Liver (tissue), 3 donors: Measurements from ENCODE around the gene ARHGAP12.

Source experiments
- FOXA2 ChIP-seq: IDR thresholded peaks from 2 replicates; pipeline ENCODE4 v1.6.1; 2016; ENCODE audit warnings: antibody characterized with exemption
- GABPA ChIP-seq, 2 donors: IDR thresholded peaks in 1 of 2; conservative IDR thresholded peaks in 1 of 2; 2 replicates each; pipeline ENCODE4 v1.6.1; 2016; ENCODE audit warnings: antibody characterized with exemption in 2 of 2, mild to moderate bottlenecking in 1 of 2, moderate library complexity in 1 of 2
- HNF4A ChIP-seq, 2 donors: conservative IDR thresholded peaks; 2 replicates each; pipeline ENCODE4 v1.6.1; 2016; ENCODE audit warnings: antibody characterized with exemption in 2 of 2, mild to moderate bottlenecking in 2 of 2
- JUND ChIP-seq, 2 donors: IDR thresholded peaks; 2 replicates each; pipeline ENCODE4 v1.6.1; 2016; ENCODE audit warnings: antibody characterized with exemption in 2 of 2
- RAD21 ChIP-seq, 2 donors: IDR thresholded peaks; 2 replicates each; pipeline ENCODE4 v1.6.1; 2016; ENCODE audit warnings: antibody characterized with exemption in 2 of 2, mild to moderate bottlenecking in 2 of 2
- SP1 ChIP-seq: IDR thresholded peaks from 2 replicates; pipeline ENCODE4 v1.6.1; 2018; ENCODE audit warnings: antibody characterized with exemption, mild to moderate bottlenecking
- TAF1 ChIP-seq: conservative IDR thresholded peaks from 2 replicates; pipeline ENCODE4 v1.6.1; 2016; ENCODE audit warnings: antibody characterized with exemption, mild to moderate bottlenecking
- YY1 ChIP-seq: IDR thresholded peaks from 2 replicates; pipeline ENCODE4 v1.6.1; 2016; ENCODE audit warnings: antibody characterized with exemption, mild to moderate bottlenecking
- TF ChIP-seq, protein P1 (sequence below): IDR thresholded peaks from 2 replicates; pipeline ENCODE4 v1.6.1; 2016; ENCODE audit warnings: antibody characterized with exemption
- TF ChIP-seq, protein P2 (sequence below): fragments of 150-350 bp; IDR thresholded peaks from 2 replicates; pipeline ENCODE4 v1.5.1; 2017; ENCODE audit warnings: improper control_type of control experiment, low read depth, low read length; ENCODE audit not compliant: missing input control
- TF ChIP-seq, protein P3 (sequence below): IDR thresholded peaks from 2 replicates; pipeline ENCODE4 v1.6.1; 2016; ENCODE audit warnings: antibody characterized with exemption, mild to moderate bottlenecking
- TF ChIP-seq, protein P4 (sequence below): IDR thresholded peaks from 2 replicates; pipeline ENCODE4 v1.6.1; 2016; ENCODE audit warnings: antibody characterized with exemption
- donor health status: healthy.
- donor health status: healthy.

DNA sequence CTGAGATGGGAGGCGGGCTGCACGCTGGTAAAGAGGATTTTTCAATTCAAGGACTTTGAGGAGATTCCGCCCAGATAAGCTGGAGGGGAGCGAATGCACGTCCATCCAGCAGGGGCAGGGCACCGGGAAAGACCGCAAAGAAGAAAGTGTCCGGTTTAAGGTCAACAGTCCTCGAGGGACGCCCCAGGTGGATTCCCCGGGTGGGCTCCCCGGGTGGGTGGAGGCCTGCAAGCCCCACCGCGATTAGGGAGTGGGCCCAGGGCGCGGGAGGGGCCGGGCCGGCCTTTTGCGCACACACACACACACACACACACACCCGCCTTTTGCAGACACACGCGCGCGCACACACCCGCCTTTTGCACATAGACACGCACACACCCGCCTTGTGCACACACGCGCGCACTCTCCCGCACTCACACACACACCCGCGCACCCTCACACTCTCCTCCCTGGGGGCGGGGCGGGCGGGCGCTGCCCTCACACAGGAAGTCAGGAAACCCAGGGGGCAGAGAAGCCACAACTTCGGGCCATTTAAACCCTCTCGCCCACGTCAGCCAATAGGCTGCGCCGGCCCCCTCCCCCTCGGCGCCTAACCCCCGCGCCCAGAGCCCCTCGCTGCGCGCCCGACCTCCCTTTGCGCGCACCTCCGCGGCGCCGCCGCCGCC is 615 bp downstream of the ARHGAP12 start:
- TF ChIP-seq, protein P1, sequence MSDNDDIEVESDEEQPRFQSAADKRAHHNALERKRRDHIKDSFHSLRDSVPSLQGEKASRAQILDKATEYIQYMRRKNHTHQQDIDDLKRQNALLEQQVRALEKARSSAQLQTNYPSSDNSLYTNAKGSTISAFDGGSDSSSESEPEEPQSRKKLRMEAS = no peak
- peak in 1 of 2 donors; percentile 2 for TF ChIP-seq RAD21 (IDR thresholded peaks at IDR 0.05)
- TF ChIP-seq, protein P2, sequence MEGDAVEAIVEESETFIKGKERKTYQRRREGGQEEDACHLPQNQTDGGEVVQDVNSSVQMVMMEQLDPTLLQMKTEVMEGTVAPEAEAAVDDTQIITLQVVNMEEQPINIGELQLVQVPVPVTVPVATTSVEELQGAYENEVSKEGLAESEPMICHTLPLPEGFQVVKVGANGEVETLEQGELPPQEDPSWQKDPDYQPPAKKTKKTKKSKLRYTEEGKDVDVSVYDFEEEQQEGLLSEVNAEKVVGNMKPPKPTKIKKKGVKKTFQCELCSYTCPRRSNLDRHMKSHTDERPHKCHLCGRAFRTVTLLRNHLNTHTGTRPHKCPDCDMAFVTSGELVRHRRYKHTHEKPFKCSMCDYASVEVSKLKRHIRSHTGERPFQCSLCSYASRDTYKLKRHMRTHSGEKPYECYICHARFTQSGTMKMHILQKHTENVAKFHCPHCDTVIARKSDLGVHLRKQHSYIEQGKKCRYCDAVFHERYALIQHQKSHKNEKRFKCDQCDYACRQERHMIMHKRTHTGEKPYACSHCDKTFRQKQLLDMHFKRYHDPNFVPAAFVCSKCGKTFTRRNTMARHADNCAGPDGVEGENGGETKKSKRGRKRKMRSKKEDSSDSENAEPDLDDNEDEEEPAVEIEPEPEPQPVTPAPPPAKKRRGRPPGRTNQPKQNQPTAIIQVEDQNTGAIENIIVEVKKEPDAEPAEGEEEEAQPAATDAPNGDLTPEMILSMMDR = no peak
- TF ChIP-seq GABPA (IDR thresholded peaks at IDR 0.05 in 1 of 2, conservative IDR thresholded peaks at IDR 0.05 in 1 of 2) = no peak
- TF ChIP-seq, protein P3, sequence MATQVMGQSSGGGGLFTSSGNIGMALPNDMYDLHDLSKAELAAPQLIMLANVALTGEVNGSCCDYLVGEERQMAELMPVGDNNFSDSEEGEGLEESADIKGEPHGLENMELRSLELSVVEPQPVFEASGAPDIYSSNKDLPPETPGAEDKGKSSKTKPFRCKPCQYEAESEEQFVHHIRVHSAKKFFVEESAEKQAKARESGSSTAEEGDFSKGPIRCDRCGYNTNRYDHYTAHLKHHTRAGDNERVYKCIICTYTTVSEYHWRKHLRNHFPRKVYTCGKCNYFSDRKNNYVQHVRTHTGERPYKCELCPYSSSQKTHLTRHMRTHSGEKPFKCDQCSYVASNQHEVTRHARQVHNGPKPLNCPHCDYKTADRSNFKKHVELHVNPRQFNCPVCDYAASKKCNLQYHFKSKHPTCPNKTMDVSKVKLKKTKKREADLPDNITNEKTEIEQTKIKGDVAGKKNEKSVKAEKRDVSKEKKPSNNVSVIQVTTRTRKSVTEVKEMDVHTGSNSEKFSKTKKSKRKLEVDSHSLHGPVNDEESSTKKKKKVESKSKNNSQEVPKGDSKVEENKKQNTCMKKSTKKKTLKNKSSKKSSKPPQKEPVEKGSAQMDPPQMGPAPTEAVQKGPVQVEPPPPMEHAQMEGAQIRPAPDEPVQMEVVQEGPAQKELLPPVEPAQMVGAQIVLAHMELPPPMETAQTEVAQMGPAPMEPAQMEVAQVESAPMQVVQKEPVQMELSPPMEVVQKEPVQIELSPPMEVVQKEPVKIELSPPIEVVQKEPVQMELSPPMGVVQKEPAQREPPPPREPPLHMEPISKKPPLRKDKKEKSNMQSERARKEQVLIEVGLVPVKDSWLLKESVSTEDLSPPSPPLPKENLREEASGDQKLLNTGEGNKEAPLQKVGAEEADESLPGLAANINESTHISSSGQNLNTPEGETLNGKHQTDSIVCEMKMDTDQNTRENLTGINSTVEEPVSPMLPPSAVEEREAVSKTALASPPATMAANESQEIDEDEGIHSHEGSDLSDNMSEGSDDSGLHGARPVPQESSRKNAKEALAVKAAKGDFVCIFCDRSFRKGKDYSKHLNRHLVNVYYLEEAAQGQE = no peak
- no peak for TF ChIP-seq TAF1
- TF ChIP-seq FOXA2 = no peak
- TF ChIP-seq JUND (IDR thresholded peaks at IDR 0.05) = no peak
- no peak for TF ChIP-seq SP1
- TF ChIP-seq YY1 = no peak
- no peak for TF ChIP-seq HNF4A (conservative IDR thresholded peaks at IDR 0.05)
- TF ChIP-seq, protein P4, sequence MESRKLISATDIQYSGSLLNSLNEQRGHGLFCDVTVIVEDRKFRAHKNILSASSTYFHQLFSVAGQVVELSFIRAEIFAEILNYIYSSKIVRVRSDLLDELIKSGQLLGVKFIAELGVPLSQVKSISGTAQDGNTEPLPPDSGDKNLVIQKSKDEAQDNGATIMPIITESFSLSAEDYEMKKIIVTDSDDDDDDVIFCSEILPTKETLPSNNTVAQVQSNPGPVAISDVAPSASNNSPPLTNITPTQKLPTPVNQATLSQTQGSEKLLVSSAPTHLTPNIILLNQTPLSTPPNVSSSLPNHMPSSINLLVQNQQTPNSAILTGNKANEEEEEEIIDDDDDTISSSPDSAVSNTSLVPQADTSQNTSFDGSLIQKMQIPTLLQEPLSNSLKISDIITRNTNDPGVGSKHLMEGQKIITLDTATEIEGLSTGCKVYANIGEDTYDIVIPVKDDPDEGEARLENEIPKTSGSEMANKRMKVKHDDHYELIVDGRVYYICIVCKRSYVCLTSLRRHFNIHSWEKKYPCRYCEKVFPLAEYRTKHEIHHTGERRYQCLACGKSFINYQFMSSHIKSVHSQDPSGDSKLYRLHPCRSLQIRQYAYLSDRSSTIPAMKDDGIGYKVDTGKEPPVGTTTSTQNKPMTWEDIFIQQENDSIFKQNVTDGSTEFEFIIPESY = no peak
